SK-N-MC (cell line): Measurements from ENCODE around the gene ALDOA.

ENCODE experiments used
- DNase-seq: peaks from one replicate; pipeline ENCODE4 v3.0.0-alpha.2; 2011; ENCODE audit warnings: low read depth, low spot score
- H3K27ac ChIP-seq: fragments of 200-600 bp; sonication (generic); 2 replicates; pipeline ENCODE4 v1.5.1; 2016; ENCODE audit warnings: mixed run types
- H3K36me3 ChIP-seq: fragments of 200-600 bp; sonication (generic); 2 replicates; pipeline ENCODE4 v1.6.1; 2017; ENCODE audit warnings: antibody characterized with exemption, low read length, mixed read lengths; ENCODE audit not compliant: insufficient read depth
- H3K4me3 ChIP-seq: fragments of 200-600 bp; sonication (generic); 2 replicates; pipeline ENCODE4 v1.5.1; 2016
- H3K9ac ChIP-seq: fragments of 200-600 bp; sonication (generic); 2 replicates; pipeline ENCODE4 v1.8.0; 2017; ENCODE audit warnings: mixed run types, mixed read lengths; ENCODE audit not compliant: insufficient read length
- H3K9me3 ChIP-seq: fragments of 200-600 bp; sonication (generic); 2 replicates; pipeline ENCODE4 v1.6.1; 2017; ENCODE audit warnings: low read depth, mild to moderate bottlenecking, antibody characterized with exemption, low read length, moderate library complexity, mixed read lengths
- EZH2 ChIP-seq: fragments of 200-600 bp; sonication (generic); IDR thresholded peaks from one replicate; pipeline ENCODE4 v1.6.1; 2017; ENCODE audit warnings: antibody characterized with exemption
- FOXP2 ChIP-seq: optimal IDR thresholded peaks from 2 replicates; pipeline ENCODE3; 2011; ENCODE audit warnings: mild to moderate bottlenecking, moderate library complexity; ENCODE audit not compliant: insufficient read depth; ENCODE audit errors: extremely low read length, control extremely low read depth
- POLR2AphosphoS5 ChIP-seq: IDR thresholded peaks from 2 replicates; pipeline ENCODE4 v1.6.1; 2012; ENCODE audit warnings: mild to moderate bottlenecking, low read depth, low read length, borderline replicate concordance

ALDOA gene

DNA sequence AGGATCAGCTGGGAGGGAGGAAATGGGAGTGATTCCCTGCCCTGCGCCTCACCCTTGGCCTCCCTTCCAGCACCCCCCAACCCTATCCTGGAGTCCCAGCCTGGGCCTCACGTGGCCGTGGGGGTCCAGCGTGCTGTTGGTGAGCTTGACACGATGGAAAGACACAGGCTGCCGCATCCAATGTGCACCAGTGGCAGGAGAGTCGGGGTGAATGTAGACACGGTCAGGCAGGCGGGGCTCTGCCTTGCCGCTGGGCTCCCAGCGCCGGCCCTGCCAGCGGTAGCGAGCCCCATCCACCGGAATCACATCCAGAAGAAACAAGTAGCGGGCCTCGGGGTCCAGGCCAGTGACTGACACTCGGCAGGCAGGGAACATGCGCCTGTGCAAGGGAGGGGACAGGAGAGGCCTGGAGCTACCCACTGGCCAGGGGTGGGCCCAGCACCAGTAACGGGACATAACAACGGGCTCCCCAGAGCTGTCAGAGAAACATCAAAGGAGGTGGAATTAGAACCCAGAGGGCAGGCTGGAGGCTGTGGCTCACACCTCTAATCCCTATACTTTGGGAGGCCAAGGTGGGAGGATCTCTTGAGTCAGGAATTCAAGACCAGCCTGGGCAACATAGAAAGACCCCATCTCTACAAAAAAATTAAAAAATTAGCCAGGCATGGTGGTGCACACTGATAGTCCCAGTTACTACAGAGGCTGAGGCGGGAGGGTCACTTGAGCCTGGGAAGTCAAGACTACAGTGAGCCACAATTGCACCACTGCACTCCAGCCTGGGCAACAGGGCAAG is 23.5 kb downstream of the ALDOA start:
- no peak overlapping the region for H3K4me3 ChIP-seq
- no peak for TF ChIP-seq FOXP2
- TF ChIP-seq EZH2, result no peak
- TF ChIP-seq POLR2AphosphoS5, result no peak
- H3K9ac ChIP-seq, result no peak overlapping the region
- no peak overlapping the region for H3K27ac ChIP-seq
- DNase-seq, result no peak
- no peaks in the 10 kb centered on the region for H3K9me3 ChIP-seq
- peaks cover 16% of the 10 kb centered on the region; the same call in 1 of the 2 replicates for H3K36me3 ChIP-seq

DNA sequence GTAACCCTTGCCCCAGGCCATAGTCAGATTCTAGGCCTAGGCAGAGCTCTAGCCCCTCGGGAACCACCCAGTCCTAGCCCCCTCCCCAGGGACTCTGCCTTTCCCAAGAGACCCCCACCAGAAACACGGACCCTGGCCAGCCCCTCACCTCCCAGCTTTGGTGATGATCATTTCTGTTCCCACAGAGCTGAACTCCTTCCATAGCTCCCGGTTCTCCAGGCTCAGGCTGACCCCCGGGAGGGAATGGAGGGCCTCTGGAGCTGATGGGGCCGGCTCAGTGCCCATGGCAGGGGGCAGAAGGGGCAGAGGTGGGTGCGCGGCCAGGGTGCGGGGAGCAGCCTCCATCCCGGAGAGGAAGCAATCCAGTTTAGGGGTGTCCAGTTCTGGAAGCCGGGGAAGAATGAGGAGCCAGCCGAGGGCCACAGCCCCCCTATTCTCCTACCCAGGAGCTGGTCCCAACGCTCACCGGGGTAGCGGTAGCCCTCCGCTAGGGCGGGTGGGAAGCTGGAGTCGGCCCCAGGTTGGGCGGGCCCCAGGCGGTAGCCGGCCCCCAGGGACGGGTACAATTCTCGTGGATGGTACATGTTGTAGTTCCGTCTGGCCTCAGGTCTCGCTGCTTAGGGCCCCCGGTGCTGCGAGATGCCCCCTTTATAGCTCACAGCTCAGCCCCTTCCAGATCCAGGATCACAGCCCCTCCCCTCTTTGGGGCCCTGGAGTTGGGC is 25.2 kb downstream of the ALDOA start:
- Histone ChIP-seq H3K4me3 (no peak overlapping the region), H3K27ac (no peak overlapping the region), H3K9me3 (no peaks in the 10 kb centered on the region), H3K9ac (no peak overlapping the region), H3K36me3 (0 out of 2 replicates have a peak, but pooled peaks cover under 1% of the 10 kb centered on the region)
- no peak for TF ChIP-seq FOXP2
- no peak for TF ChIP-seq EZH2
- no peak for TF ChIP-seq POLR2AphosphoS5
- no peak for DNase-seq

DNA sequence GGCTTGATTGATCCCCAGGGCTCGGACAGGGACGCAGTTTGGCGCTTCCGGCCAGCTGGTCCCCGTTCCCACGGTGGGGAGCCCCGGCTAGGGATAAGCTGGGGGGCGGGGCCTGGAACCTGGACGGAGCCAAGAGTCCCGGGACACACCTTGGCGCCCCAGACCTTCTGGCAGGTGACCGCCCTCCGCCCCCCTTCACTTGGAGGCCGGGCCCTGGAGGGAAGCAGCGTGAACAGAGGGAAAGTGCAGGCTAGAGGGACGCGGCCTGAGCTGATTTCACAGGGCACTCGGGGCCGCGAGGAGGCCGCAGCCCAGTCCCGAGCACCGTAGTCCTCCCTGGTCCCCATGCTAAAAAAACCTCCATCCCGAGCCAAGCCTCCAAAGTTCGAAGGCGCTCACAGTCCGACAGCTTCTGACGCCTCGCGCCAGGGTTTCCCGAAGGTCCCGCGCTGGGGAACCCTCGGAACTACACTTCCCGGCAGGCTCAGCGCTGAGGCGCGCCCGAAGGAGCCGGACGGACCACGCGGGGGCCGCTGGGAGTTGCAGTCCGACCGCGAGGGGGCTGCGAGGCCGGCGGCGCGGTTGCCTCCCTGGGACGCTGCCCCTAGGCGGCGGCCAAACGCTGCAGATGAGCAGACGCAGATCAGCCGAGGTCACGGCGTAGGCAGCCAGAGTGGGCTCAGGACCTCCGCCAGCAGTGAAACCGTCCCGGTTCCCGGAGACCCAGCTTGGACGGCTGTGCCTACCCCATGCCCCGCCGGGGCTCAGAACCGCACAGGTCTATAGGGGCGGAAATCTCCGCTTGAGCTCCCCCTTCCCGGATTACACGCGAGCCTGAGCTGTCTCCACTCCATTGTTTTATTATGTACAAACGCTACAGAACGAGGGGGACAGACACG is 26.2 kb downstream of the ALDOA start, which contains the start of gene TBX6:
TBX6 (minus strand) TSS at position 451 of the 899 bp plus-strand sequence. CDS start 731 bp downstream, outside the sequence.
- no peak within 1 kb of the TSS for H3K27ac ChIP-seq
- H3K4me3 ChIP-seq, result peak within 1 kb of the TSS; percentile 68
- peak within 1 kb of the TSS; percentile 59 for H3K9ac ChIP-seq
- no peak for TF ChIP-seq POLR2AphosphoS5
- TF ChIP-seq EZH2, result no peak
- TF ChIP-seq FOXP2, result no peak
- no peaks in the 10 kb centered on the region for H3K9me3 ChIP-seq
- H3K36me3 ChIP-seq, result no peaks in the 10 kb centered on the region
- peak; percentile 14 for DNase-seq

DNA sequence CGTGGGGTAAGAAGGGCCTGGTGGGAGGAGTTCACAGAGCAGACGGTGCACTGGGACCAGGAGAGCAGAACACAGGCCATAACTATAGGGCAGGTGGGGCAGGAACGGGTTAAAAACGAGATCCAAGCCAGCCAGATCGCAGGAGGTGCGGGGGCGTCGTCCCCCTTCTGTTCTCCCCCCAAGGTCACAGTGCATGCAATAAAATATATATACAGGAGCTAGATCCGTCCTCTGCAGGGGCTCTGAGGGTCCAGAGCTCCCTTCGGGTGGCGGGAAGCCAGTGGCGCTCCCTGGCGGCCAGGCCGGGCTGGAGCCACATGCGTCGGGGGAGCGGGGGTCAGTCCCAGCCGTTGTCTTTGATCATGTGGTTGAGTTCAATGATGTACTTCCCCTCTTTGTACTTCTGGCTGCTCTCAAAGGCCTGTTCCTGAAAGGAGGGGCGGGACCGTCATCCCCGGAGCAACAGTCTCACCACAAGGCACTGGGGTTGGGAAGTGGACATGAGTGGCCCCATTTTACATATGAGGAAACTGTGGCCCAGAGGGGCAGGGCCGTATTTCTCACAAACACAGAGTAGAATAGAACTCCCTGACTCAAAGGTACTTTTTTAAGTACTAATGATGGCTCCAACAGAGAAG is 26.9 kb downstream of the ALDOA start:
- no peak for DNase-seq
- H3K27ac ChIP-seq, result no peak overlapping the region
- TF ChIP-seq POLR2AphosphoS5 (no peak), FOXP2 (no peak), EZH2 (no peak)
- no peaks in the 10 kb centered on the region for H3K36me3 ChIP-seq
- H3K9me3 ChIP-seq, result no peaks in the 10 kb centered on the region
- H3K4me3 ChIP-seq, result peak overlapping the region; percentile 68
- H3K9ac ChIP-seq, result peak overlapping the region; percentile 59

DNA sequence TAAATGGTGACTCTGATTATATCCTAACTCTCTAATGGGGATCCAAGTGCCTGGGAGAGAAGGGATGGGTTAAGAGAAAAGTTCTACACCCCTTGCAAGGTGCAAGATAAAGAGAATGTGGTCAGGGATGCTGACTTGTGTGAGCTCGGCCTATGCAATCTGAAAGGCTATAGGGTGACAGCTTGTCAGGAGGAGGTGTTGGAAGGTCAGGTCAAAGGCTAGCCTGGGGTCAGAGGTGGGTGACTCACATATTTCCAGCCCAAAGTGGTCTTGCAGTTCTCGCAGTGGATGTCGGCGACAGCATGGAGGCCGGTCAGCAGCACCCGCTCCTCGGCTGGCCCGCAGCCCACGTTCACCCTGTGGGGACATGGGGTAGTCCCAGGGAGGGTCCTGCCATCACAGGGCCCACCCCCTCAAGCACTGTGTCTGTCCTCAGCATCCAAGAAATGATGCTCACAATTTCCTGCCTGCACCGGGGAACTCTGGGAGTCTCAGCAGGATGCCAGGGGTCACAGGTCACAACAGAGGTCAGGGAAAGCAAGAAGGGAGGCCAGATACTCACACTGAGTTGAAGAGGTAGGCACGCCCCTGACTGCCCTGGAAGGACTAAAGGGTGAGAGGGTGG is 29.1 kb downstream of the ALDOA start:
- no peak overlapping the region for H3K4me3 ChIP-seq
- DNase-seq, result no peak
- no peaks in the 10 kb centered on the region for H3K36me3 ChIP-seq
- H3K9me3 ChIP-seq, result no peaks in the 10 kb centered on the region; the same call in 1 of the 2 replicates
- TF ChIP-seq POLR2AphosphoS5, result no peak
- TF ChIP-seq FOXP2, result no peak
- no peak for TF ChIP-seq EZH2
- H3K9ac ChIP-seq, result no peak overlapping the region
- no peak overlapping the region for H3K27ac ChIP-seq

DNA sequence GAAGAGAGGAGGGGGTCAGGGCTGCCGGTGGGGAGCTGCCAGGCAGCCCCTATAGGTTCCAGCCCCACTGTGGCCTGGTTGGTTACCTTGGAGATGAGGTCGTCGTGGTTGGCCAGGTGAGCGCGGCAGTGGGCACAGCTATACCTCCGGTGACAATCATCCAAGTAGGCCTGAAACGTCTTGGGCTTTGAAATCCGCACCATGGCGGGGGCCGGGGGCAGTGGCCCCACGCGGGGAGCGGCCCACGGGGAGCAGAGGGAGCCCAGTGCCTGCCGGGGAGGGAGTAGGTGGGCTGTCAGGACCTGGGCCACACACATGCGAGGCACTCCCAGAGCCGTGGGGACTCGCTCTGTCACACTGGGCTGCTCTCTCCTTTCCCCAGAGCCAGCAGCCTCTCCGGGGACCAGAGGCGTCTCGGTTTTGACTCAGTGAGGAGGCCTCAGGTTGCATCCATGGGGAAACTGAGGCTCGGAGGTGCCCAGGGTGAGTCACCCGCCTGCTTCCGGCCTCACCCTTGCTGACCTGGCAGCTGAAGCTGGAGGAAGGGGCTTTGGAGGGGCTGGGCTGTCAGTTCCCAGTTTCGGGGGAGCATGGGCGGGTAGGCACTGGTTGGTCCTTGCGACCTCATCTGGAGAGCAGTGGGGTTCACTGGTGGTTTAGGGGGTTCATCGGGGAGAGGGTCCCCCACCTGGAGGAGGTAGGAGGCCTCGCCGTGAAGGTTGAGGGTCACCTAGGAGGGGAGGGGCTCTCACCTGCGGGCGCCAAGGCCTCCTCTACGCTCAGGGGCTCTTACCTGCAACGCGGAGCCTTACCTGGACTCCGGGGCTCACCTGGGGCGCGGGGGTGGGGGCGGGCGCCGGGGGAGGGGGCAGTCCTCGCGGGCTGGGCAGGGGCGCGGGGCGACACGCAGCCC is 29.9 kb downstream of the ALDOA start:
- DNase-seq, result no peak
- Histone ChIP-seq H3K9me3 (no peaks in the 10 kb centered on the region; the same call in 1 of the 2 replicates), H3K4me3 (no peak overlapping the region), H3K9ac (no peak overlapping the region), H3K36me3 (no peaks in the 10 kb centered on the region), H3K27ac (no peak overlapping the region)
- no peak for TF ChIP-seq EZH2
- no peak for TF ChIP-seq FOXP2
- TF ChIP-seq POLR2AphosphoS5, result no peak
